Activated CD8-positive, alpha-beta memory T cell treated with anti-CD3 and anti-CD28 coated beads, Interleukin-2, amount 50 U/mL, for 24 hours (primary cell): Measurements from ENCODE around the gene G6PC3.
"Not testable (repeated sequence)": the region's sequence is repeated elsewhere in the genome, so short reads cannot be mapped to it uniquely, and the experiment has no call there.

ENCODE experiments used
- DNase-seq: peaks from one replicate; pipeline ENCODE4 v3.0.0-alpha.2; 2020; ENCODE audit errors: extremely low read depth

G6PC3 gene

GRCh38 chr17:44070455-44071197 is at the start of gene G6PC3:
TSS of gene G6PC3 (plus strand) at chr17:44070735. CDS start at chr17:44070966, 231 bp downstream.
- DNase-seq: peak; percentile 73

GRCh38 chr17:44021227-44021626 is 49.3 kb upstream of the G6PC3 start:
- not testable (repeated sequence) for DNase-seq

GRCh38 chr17:44022246-44022645 is 48.3 kb upstream of the G6PC3 start:
- DNase-seq: no peak

GRCh38 chr17:44023545-44024270 is 46.8 kb upstream of the G6PC3 start:
- DNase-seq: no peak

- no peak for DNase-seq
These were observed 46.3 kb upstream of the G6PC3 start for GRCh38 chr17:44024271-44024663.

GRCh38 chr17:44024853-44025252 is 45.7 kb upstream of the G6PC3 start:
- DNase-seq: no peak

- no peak for DNase-seq
These were observed 40.8 kb upstream of the G6PC3 start for GRCh38 chr17:44029736-44030135.

- no peak for DNase-seq
These were observed 40.1 kb upstream of the G6PC3 start for GRCh38 chr17:44030482-44030881.

GRCh38 chr17:44033861-44034408 is 36.6 kb upstream of the G6PC3 start:
- no peak for DNase-seq

- DNase-seq: not testable (repeated sequence)
These were observed 35.8 kb upstream of the G6PC3 start for GRCh38 chr17:44034688-44035087.

- no peak for DNase-seq
These were observed 33.1 kb upstream of the G6PC3 start for GRCh38 chr17:44037471-44037870.

- no peak for DNase-seq
These were observed 31.9 kb upstream of the G6PC3 start for GRCh38 chr17:44038604-44039011.

- DNase-seq: no peak
These were observed 30.5 kb upstream of the G6PC3 start for GRCh38 chr17:44039829-44040635.

- no peak for DNase-seq
These were observed 27.3 kb upstream of the G6PC3 start for GRCh38 chr17:44043272-44043696.

GRCh38 chr17:44044071-44044470 is 26.5 kb upstream of the G6PC3 start:
- DNase-seq: no peak

GRCh38 chr17:44045486-44045885 is 25.0 kb upstream of the G6PC3 start:
- no peak for DNase-seq

GRCh38 chr17:44046893-44047292 is 23.6 kb upstream of the G6PC3 start:
- not testable (repeated sequence) for DNase-seq

GRCh38 chr17:44049294-44050060 is 21.1 kb upstream of the G6PC3 start:
- no peak for DNase-seq

GRCh38 chr17:44053125-44053872 is 17.2 kb upstream of the G6PC3 start:
- no peak for DNase-seq

GRCh38 chr17:44059101-44059892 is 11.2 kb upstream of the G6PC3 start:
- no peak for DNase-seq
